Measurements from ENCODE around the gene SYT1. TPM values are rescaled to one million over a fixed set of nuclear protein-coding genes. Genes with fewer than 3 reads are reported as not detected.

Gene SYT1
- total RNA-seq, 1 experiment from 2014 or later, result 15.8 TPM

DNA sequence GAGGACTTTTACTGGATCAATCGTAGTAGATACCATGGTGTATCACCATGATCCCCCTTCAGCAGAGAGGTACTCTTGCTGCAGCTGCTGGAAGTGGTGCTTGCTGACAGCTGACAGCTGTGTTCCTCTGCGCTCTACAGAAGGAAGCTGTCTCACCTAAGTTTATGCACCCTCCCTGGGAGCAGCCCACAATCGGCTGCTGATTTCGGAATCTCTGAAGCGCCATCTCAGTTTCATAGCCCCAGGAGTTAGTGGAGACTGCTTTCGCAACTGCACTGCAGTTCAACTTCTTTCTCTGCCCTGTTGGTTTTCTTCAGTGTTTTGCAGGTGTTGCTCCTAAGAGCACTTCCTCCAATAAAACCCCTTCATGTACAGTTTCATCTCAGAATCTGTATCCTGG lies 588.3 kb downstream of the SYT1 start:
- Mint-ChIP-seq H3K4me1 (peaks cover 15 to 22% of the 10 kb centered on the region in 2 experiments), H3K9me3 (no peaks in the 10 kb centered on the region), H3K4me3 (no peak overlapping the region), H3K27me3 (ENCODE audit: low read depth) (no peaks in the 10 kb centered on the region), H3K27ac (no peak overlapping the region; a peak in 1 of 7 replicates), H3K36me3 (ENCODE audit: insufficient read depth in 1 of 3, low read depth in 3 of 3) (no peaks in the 10 kb centered on the region; a peak in 2 of 7 replicates)
- no peaks in the 10 kb centered on the region for H3K23me2 ChIP-seq (ENCODE audit: insufficient read length, low read depth, low read length, poor library complexity, severe bottlenecking)
- no peak overlapping the region for H3K4me2 ChIP-seq (ENCODE audit: insufficient read depth, insufficient read length, low read length)
- H2AFZ ChIP-seq (ENCODE audit: low read length), result no peak overlapping the region
- H2BK5ac ChIP-seq (ENCODE audit: insufficient read length, low read length), result no peak overlapping the region
- H2BK12ac ChIP-seq (ENCODE audit: insufficient read length, low read depth, low read length), result no peak overlapping the region
- no peak overlapping the region for H4K8ac ChIP-seq (replicated peaks; ENCODE audit: insufficient read length, low read depth, low read length)
- H3K23ac ChIP-seq (ENCODE audit: insufficient read length, low read depth, low read length), result no peak overlapping the region
- no peak overlapping the region for H3K18ac ChIP-seq (ENCODE audit: insufficient read length, low read depth, low read length)
- DNase-seq, result no peak
- no peaks in the 10 kb centered on the region for H3K27me3 ChIP-seq (ENCODE audit: insufficient read depth, low read length)
- H4K91ac ChIP-seq (ENCODE audit: insufficient read length, low read depth, low read length), result no peak overlapping the region
- no peak overlapping the region for H4K5ac ChIP-seq (ENCODE audit: insufficient read length, low read depth, low read length)
- H3K9ac ChIP-seq (ENCODE audit: extremely low read depth, insufficient read length, low read length), result no peak overlapping the region
- no peaks in the 10 kb centered on the region for H3K9me3 ChIP-seq (ENCODE audit: control insufficient read depth, low read depth, low read length)
- no peak overlapping the region for H2BK120ac ChIP-seq (ENCODE audit: low read depth, low read length, poor library complexity, severe bottlenecking)
- peaks cover 13% of the 10 kb centered on the region for H3K4me1 ChIP-seq (ENCODE audit: insufficient read depth, low read length)
- no peak overlapping the region for H3K4ac ChIP-seq (ENCODE audit: low read depth, low read length)
- no peaks in the 10 kb centered on the region for H4K20me1 ChIP-seq (ENCODE audit: control insufficient read depth, insufficient read depth, insufficient read length)
- WGBS (ENCODE audit: extremely low coverage, insufficient read length, low lambda C conversion rate), result no CpG with 5 or more reads among the region's 6 CpGs
- no peak overlapping the region for H3K14ac ChIP-seq (ENCODE audit: insufficient read depth, low read length)
- no peak overlapping the region for H2BK15ac ChIP-seq (ENCODE audit: low read depth, low read length)
- no peak overlapping the region for H3K56ac ChIP-seq (ENCODE audit: insufficient read length, low read depth, low read length)
- no peak overlapping the region for H3K27ac ChIP-seq (ENCODE audit: insufficient read length, low read depth, low read length)
- H3K79me1 ChIP-seq (ENCODE audit: insufficient read depth, low read depth, low read length, poor library complexity, severe bottlenecking), result no peaks in the 10 kb centered on the region
- H3T11ph ChIP-seq (ENCODE audit: low read length), result no peak overlapping the region
- no peak overlapping the region for H2AK5ac ChIP-seq (ENCODE audit: insufficient read length, low read length)
- H3K79me2 ChIP-seq (ENCODE audit: insufficient read depth, low read length), result no peaks in the 10 kb centered on the region
- H2BK20ac ChIP-seq (ENCODE audit: low read depth, low read length, poor library complexity, severe bottlenecking), result no peak overlapping the region
- TF ChIP-seq, protein P1, sequence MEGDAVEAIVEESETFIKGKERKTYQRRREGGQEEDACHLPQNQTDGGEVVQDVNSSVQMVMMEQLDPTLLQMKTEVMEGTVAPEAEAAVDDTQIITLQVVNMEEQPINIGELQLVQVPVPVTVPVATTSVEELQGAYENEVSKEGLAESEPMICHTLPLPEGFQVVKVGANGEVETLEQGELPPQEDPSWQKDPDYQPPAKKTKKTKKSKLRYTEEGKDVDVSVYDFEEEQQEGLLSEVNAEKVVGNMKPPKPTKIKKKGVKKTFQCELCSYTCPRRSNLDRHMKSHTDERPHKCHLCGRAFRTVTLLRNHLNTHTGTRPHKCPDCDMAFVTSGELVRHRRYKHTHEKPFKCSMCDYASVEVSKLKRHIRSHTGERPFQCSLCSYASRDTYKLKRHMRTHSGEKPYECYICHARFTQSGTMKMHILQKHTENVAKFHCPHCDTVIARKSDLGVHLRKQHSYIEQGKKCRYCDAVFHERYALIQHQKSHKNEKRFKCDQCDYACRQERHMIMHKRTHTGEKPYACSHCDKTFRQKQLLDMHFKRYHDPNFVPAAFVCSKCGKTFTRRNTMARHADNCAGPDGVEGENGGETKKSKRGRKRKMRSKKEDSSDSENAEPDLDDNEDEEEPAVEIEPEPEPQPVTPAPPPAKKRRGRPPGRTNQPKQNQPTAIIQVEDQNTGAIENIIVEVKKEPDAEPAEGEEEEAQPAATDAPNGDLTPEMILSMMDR (conservative IDR thresholded peaks at IDR 0.05), result no peak

All from H9 (cell line).